H1 (cell line): Measurements from ENCODE around the gene PXMP4. TPM values are rescaled to one million over a fixed set of nuclear protein-coding genes. Genes with fewer than 3 reads are reported as not detected.

ENCODE experiments used
- BRCA1 ChIP-seq: IDR thresholded peaks from 2 replicates; pipeline ENCODE4 v1.6.1; 2012; ENCODE audit warnings: low read depth, low read length, improper control_type of control experiment
- CHD2 ChIP-seq: IDR thresholded peaks from 2 replicates; pipeline ENCODE4 v1.6.1; 2012; ENCODE audit warnings: low read length, improper control_type of control experiment
- GTF2F1 ChIP-seq: IDR thresholded peaks from 2 replicates; pipeline ENCODE4 v1.6.1; 2012; ENCODE audit warnings: low read depth, low read length, improper control_type of control experiment, borderline replicate concordance
- KDM1A ChIP-seq: fragments of 200-600, 300-600 bp; sonication (generic); IDR thresholded peaks from 2 replicates; pipeline ENCODE4 v1.7.1; 2016; ENCODE audit warnings: mild to moderate bottlenecking, low read length, borderline replicate concordance
- MAFK ChIP-seq: IDR thresholded peaks from 2 replicates; pipeline ENCODE4 v1.6.1; 2012; ENCODE audit warnings: low read depth, mild to moderate bottlenecking, improper control_type of control experiment, low read length
- POLR2A ChIP-seq, 2 experiments: IDR thresholded peaks; 1 replicate in 1 of 2; 2 replicates in 1 of 2; pipeline ENCODE4 v1.6.1; 2011; ENCODE audit warnings: low read depth in 2 of 2, low read length in 2 of 2, mild to moderate bottlenecking in 2 of 2; ENCODE audit errors: control extremely low read depth in 1 of 2
- SAP30 ChIP-seq: fragments of 300-600 bp; sonication (generic); IDR thresholded peaks from 2 replicates; pipeline ENCODE4 v1.7.1; 2012; ENCODE audit warnings: low read length, moderate library complexity, mild to moderate bottlenecking, inconsistent platforms; ENCODE audit not compliant: insufficient read depth, insufficient replicate concordance
- SIN3A ChIP-seq, 2 experiments: IDR thresholded peaks in 1 of 2; conservative IDR thresholded peaks in 1 of 2; 2 replicates each; pipeline ENCODE4 v1.6.1; 2011 to 2012; ENCODE audit warnings: low read length in 2 of 2, improper control_type of control experiment in 1 of 2, low read depth in 1 of 2, mild to moderate bottlenecking in 1 of 2
- SIRT6 ChIP-seq: IDR thresholded peaks from one replicate; pipeline ENCODE4 v1.7.1; 2012; ENCODE audit warnings: low read length, inconsistent platforms
- SRF ChIP-seq: IDR thresholded peaks from 2 replicates; pipeline ENCODE4 v1.6.1; 2011; ENCODE audit warnings: mild to moderate bottlenecking, low read depth, low read length, moderate library complexity
- TAF7 ChIP-seq: optimal IDR thresholded peaks from 2 replicates; pipeline ENCODE3; 2011; ENCODE audit warnings: low read depth, mild to moderate bottlenecking, inconsistent platforms, low read length, moderate library complexity, borderline replicate concordance
- USF2 ChIP-seq: IDR thresholded peaks from 2 replicates; pipeline ENCODE4 v1.6.1; 2011; ENCODE audit warnings: low read length, improper control_type of control experiment
- polyA plus RNA-seq, 7 experiments: library from polyadenylated mRNA; depleted of rRNA in 3 of 7; stranded (reverse) in 5 of 7; unstranded in 2 of 7; fragments of >200 nt in 5 of 7; fragments of 200-250 nt in 2 of 7; gene quantifications; 1 replicate in 5 of 7; 2 replicates in 1 of 7; 4 replicates in 1 of 7; pipeline versions ENCODE4 v1.2.1 to v1.2.3, GENCODE V29; 2011 to 2013; ENCODE audit warnings: missing spikeins in 2 of 7, mixed read lengths in 2 of 7
- total RNA-seq: library from RNA; stranded (reverse); fragmentation: NEBNext Ultra II Directional; extraction: Animal tissue kit (Norgen Biotek cat#: 25700); gene quantifications from 2 replicates; pipeline ENCODE4 v1.2.1, GENCODE V29; 2021

Gene PXMP4
- total and polyA plus RNA-seq, 2 of the 8 experiments (the other 6 are each of a cell fraction or from before 2014, with no cell fraction given) = 3.3 to 3.4 TPM

GRCh38 chr20:33687993-33688937 is 31.8 kb downstream of the PXMP4 start (continued):
- TF ChIP-seq TAF7 (no peak), BRCA1 (no peak), SIN3A (conservative IDR thresholded peaks at IDR 0.05 in 1 of 2, IDR thresholded peaks at IDR 0.05 in 1 of 2; ENCODE audit: low read depth in 1 of 2, low read length in 2 of 2) (no peak), GTF2F1 (no peak), SIRT6 (no peak), SRF (no peak), SAP30 (no peak), CHD2 (no peak), KDM1A (no peak), USF2 (no peak), POLR2A (IDR thresholded peaks at IDR 0.05; ENCODE audit: control extremely low read depth in 1 of 2, low read depth in 2 of 2, low read length in 2 of 2) (no peak), MAFK (no peak)
- TF ChIP-seq, all 59 proteins: peak for 0
